AG09319 (cell line): ENCODE measurements around the gene CA11.

ENCODE experiments used
- DNase-seq: peaks from one replicate; pipeline ENCODE4 v3.0.0-alpha.2; 2010; ENCODE audit warnings: low read depth; ENCODE audit errors: extremely low read depth
- CTCF ChIP-seq: IDR thresholded peaks from 2 replicates; pipeline ENCODE4 v1.5.1; 2011; ENCODE audit warnings: low read depth, mild to moderate bottlenecking, inconsistent platforms, low read length, moderate library complexity

Gene CA11

DNA sequence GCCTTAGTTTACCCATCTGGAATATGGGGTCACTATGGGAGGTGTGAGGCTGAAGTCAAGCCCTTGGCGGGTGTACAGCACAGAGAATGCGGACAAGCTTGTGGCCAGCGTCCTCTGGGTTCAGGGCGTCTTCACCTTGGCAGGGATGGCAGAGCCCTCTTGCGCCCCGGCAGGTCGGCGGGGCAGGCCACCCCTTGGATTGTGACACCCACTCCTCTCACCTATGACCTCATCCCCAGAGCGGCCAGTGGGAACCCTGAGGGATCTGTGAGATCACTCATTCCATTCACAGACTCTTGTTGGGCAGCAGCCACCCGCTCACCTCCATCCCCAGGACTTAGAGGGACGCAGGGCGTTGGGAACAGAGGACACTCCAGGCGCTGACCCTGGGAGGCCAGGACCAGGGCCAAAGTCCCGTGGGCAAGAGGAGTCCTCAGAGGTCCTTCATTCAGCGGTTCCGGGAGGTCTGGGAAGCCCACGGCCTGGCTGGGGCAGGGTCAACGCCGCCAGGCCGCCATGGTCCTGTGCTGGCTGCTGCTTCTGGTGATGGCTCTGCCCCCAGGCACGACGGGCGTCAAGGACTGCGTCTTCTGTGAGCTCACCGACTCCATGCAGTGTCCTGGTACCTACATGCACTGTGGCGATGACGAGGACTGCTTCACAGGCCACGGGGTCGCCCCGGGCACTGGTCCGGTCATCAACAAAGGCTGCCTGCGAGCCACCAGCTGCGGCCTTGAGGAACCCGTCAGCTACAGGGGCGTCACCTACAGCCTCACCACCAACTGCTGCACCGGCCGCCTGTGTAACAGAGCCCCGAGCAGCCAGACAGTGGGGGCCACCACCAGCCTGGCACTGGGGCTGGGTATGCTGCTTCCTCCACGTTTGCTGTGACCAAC is 39.3 kb downstream of the CA11 start, which contains the start of gene SPACA4:
SPACA4 (plus strand) TSS at position 280 of the 896 bp plus-strand sequence; CDS start at position 517, 237 bp downstream.
- no peak for DNase-seq
- TF ChIP-seq CTCF, result no peak

GRCh38 chr19:48603850-48604249 is 42.1 kb downstream of the CA11 start:
- no peak for DNase-seq
- no peak for TF ChIP-seq CTCF

DNA sequence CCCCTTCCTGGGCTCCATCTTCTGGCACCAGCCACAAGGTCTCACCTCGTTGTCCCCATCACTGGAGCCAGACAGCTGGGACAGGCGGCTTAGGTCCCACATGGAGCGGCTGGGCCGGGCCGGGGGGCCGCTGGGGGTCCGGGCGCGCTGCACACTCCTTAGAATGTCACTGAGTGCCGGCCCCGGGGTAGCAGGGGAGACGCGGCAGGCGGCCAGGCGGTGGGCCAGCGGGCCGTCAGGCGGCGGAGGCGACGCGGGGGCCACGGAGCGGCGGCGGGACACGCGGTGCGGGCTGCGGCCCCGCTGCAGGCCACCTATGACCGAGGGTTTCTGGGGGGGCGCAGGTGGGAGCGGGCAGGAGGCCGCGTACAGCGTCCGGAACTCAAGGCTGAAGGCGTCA is 42.5 kb downstream of the CA11 start:
- no peak for TF ChIP-seq CTCF
- DNase-seq, result no peak

GRCh38 chr19:48603001-48603400 is 43.0 kb downstream of the CA11 start:
- TF ChIP-seq CTCF, result no peak
- DNase-seq, result no peak

DNA sequence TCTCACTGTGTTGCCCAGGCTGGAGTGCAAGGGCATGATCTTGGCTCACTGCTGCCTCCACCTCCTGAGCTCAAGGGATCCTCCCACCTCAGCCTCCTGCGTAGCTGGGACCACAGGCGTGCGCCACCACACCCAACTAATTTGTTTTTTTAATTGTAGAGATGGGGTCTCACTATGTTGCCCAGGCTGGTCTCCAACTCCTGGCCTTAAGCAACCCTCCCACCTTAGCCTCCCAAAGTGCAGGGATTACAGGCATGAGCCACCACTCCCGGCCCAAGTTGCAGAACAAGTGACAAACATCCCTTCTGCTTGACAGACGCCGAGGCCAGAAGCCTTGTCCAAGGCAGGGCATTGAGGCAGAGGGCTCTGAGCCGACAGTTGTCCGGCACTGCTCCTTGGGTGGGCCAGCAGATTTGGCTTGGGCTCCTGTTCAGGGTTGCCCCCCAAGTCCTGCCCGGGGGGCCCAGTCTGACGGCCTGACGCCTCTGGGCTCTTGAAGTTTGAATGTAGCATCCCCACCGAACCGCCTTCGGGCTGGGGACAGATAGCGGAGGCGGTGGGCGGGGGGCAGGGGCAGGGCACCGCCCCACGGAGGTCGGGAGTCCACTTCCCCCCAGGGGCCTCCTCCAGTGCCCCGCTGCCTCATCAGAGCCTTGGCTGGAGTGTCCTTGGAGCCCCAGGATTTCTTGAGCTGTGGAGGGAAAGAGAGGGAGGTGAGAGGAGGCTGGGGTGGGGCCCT is 45.1 kb downstream of the CA11 start:
- no peak for TF ChIP-seq CTCF
- no peak for DNase-seq

GRCh38 chr19:48598996-48599700 is 46.8 kb downstream of the CA11 start:
- TF ChIP-seq CTCF, result no peak
- DNase-seq, result no peak
